Measurements from ENCODE around the gene NLRP9.
"Not testable (repeated sequence)": the region's sequence is repeated elsewhere in the genome, so short reads cannot be mapped to it uniquely, and the experiment has no call there.

NLRP9 gene

DNA sequence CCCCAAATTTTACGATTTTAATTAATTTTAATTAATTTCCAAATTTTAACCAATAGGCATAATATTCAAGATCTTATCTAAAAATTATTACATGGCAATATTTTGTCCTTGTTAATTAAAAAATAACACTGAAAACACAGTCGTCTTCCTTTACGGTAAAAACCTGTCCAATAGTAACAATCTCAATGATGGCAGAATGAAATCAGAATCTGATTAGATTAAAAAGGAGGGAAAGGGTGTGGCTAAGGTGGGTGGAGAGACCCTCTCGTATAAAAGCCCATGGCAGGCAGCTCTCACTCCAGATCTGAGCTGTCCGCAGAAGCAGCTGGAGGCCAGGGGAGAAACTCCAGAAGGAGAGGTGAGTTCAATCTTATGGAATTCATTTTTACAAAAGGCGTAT, 30.6 kb upstream of the NLRP9 start, which contains the start of gene RFPL4AL1:
Gene RFPL4AL1, plus strand, starts transcription at position 301 of the 400 bp plus-strand sequence. CDS start 2,687 bp downstream, outside the sequence.
- H3K4me3 ChIP-seq (ENCODE audit: low read length); H3K27ac ChIP-seq (ENCODE audit: low read depth, low read length); H4K20me1 ChIP-seq (ENCODE audit: control insufficient read depth, insufficient read depth, low read depth, low read length); H3F3A ChIP-seq (ENCODE audit: control insufficient read depth, insufficient read depth); H3K4me1 ChIP-seq (ENCODE audit: control insufficient read depth, low read length); H3K9me2 ChIP-seq (replicated peaks; ENCODE audit: control insufficient read depth, low read length); H3K79me2 ChIP-seq (ENCODE audit: control insufficient read depth, low read length); H3K4me2 ChIP-seq (ENCODE audit: low read length); H3K36me3 ChIP-seq (ENCODE audit: control insufficient read depth, low read length); H3K27me3 ChIP-seq (ENCODE audit: control insufficient read depth, low read length); H3K9me3 ChIP-seq (ENCODE audit: control insufficient read depth, insufficient read depth, low read length): not testable (repeated sequence)

- TF ChIP-seq, protein P1, sequence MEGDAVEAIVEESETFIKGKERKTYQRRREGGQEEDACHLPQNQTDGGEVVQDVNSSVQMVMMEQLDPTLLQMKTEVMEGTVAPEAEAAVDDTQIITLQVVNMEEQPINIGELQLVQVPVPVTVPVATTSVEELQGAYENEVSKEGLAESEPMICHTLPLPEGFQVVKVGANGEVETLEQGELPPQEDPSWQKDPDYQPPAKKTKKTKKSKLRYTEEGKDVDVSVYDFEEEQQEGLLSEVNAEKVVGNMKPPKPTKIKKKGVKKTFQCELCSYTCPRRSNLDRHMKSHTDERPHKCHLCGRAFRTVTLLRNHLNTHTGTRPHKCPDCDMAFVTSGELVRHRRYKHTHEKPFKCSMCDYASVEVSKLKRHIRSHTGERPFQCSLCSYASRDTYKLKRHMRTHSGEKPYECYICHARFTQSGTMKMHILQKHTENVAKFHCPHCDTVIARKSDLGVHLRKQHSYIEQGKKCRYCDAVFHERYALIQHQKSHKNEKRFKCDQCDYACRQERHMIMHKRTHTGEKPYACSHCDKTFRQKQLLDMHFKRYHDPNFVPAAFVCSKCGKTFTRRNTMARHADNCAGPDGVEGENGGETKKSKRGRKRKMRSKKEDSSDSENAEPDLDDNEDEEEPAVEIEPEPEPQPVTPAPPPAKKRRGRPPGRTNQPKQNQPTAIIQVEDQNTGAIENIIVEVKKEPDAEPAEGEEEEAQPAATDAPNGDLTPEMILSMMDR (IDR thresholded peaks at IDR 0.05; ENCODE audit: low read depth, low read length, poor library complexity, severe bottlenecking), result no peak
- TF ChIP-seq EZH2phosphoT487 (IDR thresholded peaks at IDR 0.05; ENCODE audit: borderline replicate concordance, low read length), result no peak
- H3K9me2 ChIP-seq (replicated peaks; ENCODE audit: control insufficient read depth, low read length), result no peaks in the 10 kb centered on the region
- no peaks in the 10 kb centered on the region for H3K9me3 ChIP-seq (ENCODE audit: control insufficient read depth, insufficient read depth, low read length)
- H3K36me3 ChIP-seq (ENCODE audit: control insufficient read depth, low read length), result no peaks in the 10 kb centered on the region
- H3K4me3 ChIP-seq (ENCODE audit: low read length), result no peak overlapping the region
- no peak overlapping the region for H3K4me2 ChIP-seq (ENCODE audit: low read length)
- no peaks in the 10 kb centered on the region for H3K27me3 ChIP-seq (ENCODE audit: control insufficient read depth, low read length)
- no peak overlapping the region for H3K27ac ChIP-seq (ENCODE audit: low read depth, low read length)
- H4K20me1 ChIP-seq (ENCODE audit: control insufficient read depth, insufficient read depth, low read depth, low read length), result no peaks in the 10 kb centered on the region
- H3F3A ChIP-seq (ENCODE audit: control insufficient read depth, insufficient read depth), result no peaks in the 10 kb centered on the region
- H3K79me2 ChIP-seq (ENCODE audit: control insufficient read depth, low read length), result no peaks in the 10 kb centered on the region
- H3K4me1 ChIP-seq (ENCODE audit: control insufficient read depth, low read length), result no peaks in the 10 kb centered on the region
These were observed 28.3 kb upstream of the NLRP9 start for GRCh38 chr19:55766466-55766865.

GRCh38 chr19:55758797-55759196, 20.6 kb upstream of the NLRP9 start, which contains the start of gene RFPL4A:
Gene RFPL4A, plus strand, starts transcription at chr19:55759097. Its CDS starts 2,704 bp downstream, at chr19:55761801.
- H3K9me3 ChIP-seq (ENCODE audit: control insufficient read depth, insufficient read depth, low read length); H3K27ac ChIP-seq (ENCODE audit: low read depth, low read length): not testable (repeated sequence)

DNA sequence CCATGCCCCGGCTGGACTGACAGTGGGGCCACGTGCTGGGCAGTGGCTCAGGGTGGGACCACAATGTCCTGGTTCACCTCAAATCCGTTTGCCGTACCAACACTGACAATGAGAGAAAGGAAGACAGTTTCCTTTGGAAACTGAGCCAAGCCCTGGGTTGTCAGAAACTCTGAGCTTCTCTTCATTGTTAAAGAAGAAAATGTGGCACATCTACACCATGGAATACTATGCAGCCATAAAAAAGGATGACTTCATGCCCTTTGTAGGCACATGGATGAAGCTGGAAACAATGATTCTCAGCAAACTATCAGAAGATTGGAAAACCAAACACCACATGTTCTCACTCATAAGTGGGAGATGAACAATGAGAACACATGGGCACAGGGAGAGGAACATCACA, 18.6 kb upstream of the NLRP9 start:
- H3K36me3 ChIP-seq (ENCODE audit: control insufficient read depth, low read length); H3K4me2 ChIP-seq (ENCODE audit: low read length); H3K79me2 ChIP-seq (ENCODE audit: control insufficient read depth, low read length); H3K9me2 ChIP-seq (replicated peaks; ENCODE audit: control insufficient read depth, low read length); H3K4me3 ChIP-seq (ENCODE audit: low read length); H3F3A ChIP-seq (ENCODE audit: control insufficient read depth, insufficient read depth); H3K27me3 ChIP-seq (ENCODE audit: control insufficient read depth, low read length); H3K4me1 ChIP-seq (ENCODE audit: control insufficient read depth, low read length); H3K9me3 ChIP-seq (ENCODE audit: control insufficient read depth, insufficient read depth, low read length); H3K27ac ChIP-seq (ENCODE audit: low read depth, low read length); H4K20me1 ChIP-seq (ENCODE audit: control insufficient read depth, insufficient read depth, low read depth, low read length): not testable (repeated sequence)

More at GRCh38 chr19:55758797-55759196, 20.6 kb upstream of the NLRP9 start, which contains the start of gene RFPL4A:
- H3F3A ChIP-seq (ENCODE audit: control insufficient read depth, insufficient read depth); H3K4me2 ChIP-seq (ENCODE audit: low read length); H3K9me2 ChIP-seq (replicated peaks; ENCODE audit: control insufficient read depth, low read length); H3K79me2 ChIP-seq (ENCODE audit: control insufficient read depth, low read length); H3K4me3 ChIP-seq (ENCODE audit: low read length); H4K20me1 ChIP-seq (ENCODE audit: control insufficient read depth, insufficient read depth, low read depth, low read length); H3K36me3 ChIP-seq (ENCODE audit: control insufficient read depth, low read length); H3K4me1 ChIP-seq (ENCODE audit: control insufficient read depth, low read length); H3K27me3 ChIP-seq (ENCODE audit: control insufficient read depth, low read length): not testable (repeated sequence)

- Histone ChIP-seq H3F3A (ENCODE audit: control insufficient read depth, insufficient read depth) (no peaks in the 10 kb centered on the region), H3K79me2 (ENCODE audit: control insufficient read depth, low read length) (no peaks in the 10 kb centered on the region), H3K27ac (ENCODE audit: low read depth, low read length) (no peak overlapping the region), H3K4me2 (ENCODE audit: low read length) (no peak overlapping the region), H3K4me3 (ENCODE audit: low read length) (no peak overlapping the region), H3K4me1 (ENCODE audit: control insufficient read depth, low read length) (no peaks in the 10 kb centered on the region), H3K36me3 (ENCODE audit: control insufficient read depth, low read length) (no peaks in the 10 kb centered on the region), H3K9me3 (ENCODE audit: control insufficient read depth, insufficient read depth, low read length) (no peaks in the 10 kb centered on the region), H3K9me2 (replicated peaks; ENCODE audit: control insufficient read depth, low read length) (no peaks in the 10 kb centered on the region), H3K27me3 (ENCODE audit: control insufficient read depth, low read length) (no peaks in the 10 kb centered on the region), H4K20me1 (ENCODE audit: control insufficient read depth, insufficient read depth, low read depth, low read length) (no peaks in the 10 kb centered on the region)
- TF ChIP-seq EZH2phosphoT487 (IDR thresholded peaks at IDR 0.05; ENCODE audit: borderline replicate concordance, low read length), result no peak
- TF ChIP-seq, protein P1 (IDR thresholded peaks at IDR 0.05; ENCODE audit: low read depth, low read length, poor library complexity, severe bottlenecking), result no peak
These were observed 15.2 kb upstream of the NLRP9 start for GRCh38 chr19:55753401-55753800.
